Occipital lobe (tissue), 2 donors: ENCODE measurements around the gene PBRM1. TPM values are rescaled to one million over a fixed set of nuclear protein-coding genes. Genes with fewer than 3 reads are reported as not detected.
"Not testable (repeated sequence)": the region's sequence is repeated elsewhere in the genome, so short reads cannot be mapped to it uniquely, and the experiment has no call there.

Experiments used
- DNase-seq: peaks from one replicate; lab custom pipeline; 2025; lab: John Stamatoyannopoulos, UW
- total RNA-seq: library from RNA; depleted of rRNA; stranded (reverse); fragments of >200 nt; gene quantifications from one replicate; pipeline ENCODE4 v1.2.3, GENCODE V29; 2014

The PBRM1 gene
- total RNA-seq, 1 donor from 2014 or later = 203 TPM

DNA sequence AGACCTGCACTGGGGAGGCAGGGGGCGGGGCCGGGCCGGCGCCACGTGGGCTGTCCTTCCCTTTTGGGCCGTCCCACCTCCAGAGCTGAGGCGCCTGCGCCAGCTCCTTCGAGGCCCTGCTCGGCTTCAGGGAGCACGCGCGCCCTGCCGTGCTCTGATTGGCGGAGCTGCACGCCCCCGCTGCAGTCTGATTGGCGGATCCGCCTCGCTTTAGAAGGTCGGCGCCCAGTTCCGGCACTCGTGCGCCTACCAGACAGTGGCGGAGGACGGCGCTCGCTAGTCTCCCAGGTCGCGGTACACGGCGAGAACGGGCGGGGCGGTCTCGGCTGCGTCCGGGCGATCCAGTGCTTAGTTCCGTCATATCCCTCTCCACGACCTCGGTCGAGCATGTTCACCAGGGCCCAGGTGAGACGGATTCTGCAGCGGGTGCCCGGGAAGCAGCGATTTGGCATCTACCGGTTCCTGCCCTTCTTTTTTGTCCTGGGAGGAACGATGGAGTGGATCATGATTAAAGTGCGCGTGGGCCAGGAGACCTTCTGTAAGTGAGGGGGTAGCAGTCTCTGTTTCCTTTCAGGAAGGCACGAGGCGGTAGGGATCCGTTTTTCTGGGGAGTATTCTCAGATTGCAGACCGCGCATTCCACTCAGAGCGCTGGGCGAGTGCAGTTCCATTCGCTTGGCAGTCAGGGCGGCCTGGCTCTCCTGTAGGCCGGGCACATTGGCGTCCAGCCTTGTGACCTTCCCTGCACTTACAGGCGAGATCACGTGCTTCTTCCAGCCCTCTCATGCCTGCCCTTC is 149.1 kb downstream of the PBRM1 start, which contains the start of gene UQCC5:
UQCC5 (plus strand) TSS at position 237 of the 796 bp plus-strand sequence; CDS start at position 388, 151 bp downstream.
- DNase-seq = peak; percentile 94

DNA sequence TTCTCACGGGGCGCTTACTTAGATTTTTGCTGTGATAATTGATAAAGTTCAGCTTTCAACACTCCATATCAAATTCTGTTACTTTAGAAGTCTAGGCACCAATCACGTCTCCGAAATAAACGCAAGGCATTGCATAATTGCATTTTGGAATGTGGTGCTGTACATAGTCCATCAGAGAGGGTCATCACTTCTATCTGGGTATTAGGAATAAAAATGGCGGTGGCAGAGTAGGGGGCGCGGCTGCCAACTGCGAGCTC is 149.7 kb downstream of the PBRM1 start:
- DNase-seq = no peak

DNA sequence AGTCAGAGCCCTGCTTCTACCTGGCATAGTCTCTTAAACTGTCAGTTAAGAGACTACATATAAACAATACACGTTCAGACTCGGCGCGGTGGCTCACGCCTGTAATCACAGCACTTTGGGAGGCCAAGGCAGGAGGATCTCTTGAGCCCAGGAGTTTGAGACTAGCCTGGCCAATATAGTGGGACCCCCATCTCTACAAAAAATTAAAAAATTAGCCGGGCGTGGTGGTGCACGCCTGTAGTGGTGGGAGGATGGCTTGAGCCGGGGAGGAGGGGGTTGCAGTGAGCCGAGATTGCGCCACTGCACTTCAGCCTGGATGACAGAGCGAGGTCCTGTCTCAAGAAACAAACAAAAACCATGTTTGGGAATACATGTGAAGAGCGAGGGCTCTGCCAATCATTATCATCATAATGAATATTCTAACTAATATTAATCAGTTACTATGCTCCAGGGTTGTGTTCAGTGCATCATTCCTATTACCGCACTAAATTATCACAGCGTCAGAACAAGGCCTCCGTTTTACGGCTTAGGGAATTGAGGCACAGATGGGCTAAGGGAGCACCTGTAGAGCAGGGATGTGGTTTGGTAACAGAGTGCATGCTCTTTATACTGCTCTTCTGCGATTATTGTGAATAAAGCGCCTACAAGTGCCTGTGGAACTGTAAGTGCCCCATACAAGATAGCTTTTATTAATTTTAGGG is 150.2 kb downstream of the PBRM1 start:
- DNase-seq = no peak

DNA sequence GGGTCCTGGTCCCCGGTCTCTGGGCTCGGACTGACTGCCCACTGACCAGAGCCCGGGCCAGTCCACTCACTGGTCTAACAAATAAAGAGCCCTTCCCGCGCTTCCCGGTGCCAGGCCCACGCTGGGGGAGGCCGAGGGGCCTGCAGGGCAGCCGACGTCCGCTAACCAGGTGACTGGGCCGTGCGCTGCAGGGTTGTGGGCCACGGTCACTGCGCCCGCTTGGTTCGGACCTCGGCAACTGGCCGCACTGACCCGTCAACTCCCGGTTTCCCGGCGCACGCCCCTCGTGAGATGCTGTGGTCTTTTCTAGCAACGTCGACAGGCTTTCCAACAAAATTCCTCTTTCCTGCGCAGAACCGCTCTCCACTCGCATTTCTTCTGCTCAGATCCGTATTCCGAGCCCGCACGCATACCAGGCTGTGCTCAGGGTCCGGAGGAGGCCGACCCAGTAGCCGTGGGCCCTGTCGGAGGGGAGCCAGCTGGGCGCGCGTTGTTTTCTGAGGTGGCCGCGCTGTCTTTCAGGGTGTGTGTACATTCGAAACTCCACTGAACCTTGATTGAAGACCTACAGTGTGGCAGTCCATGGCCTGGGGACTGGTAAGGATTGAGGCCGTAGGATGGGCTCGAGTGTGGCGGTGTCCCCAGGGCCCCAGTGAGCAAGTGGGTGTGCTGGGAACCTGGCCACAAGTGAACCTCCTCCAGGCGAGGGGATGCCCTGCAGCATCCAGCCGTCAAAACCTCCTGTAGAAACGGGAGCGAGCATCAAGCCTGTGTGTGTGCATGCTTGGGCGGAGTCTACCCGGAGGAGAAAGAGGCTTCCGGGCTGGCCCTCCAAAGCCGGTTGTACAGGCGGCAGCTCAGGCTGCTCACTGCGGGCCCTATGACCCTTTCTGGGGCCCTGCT is 151.2 kb downstream of the PBRM1 start:
- no peak for DNase-seq

DNA sequence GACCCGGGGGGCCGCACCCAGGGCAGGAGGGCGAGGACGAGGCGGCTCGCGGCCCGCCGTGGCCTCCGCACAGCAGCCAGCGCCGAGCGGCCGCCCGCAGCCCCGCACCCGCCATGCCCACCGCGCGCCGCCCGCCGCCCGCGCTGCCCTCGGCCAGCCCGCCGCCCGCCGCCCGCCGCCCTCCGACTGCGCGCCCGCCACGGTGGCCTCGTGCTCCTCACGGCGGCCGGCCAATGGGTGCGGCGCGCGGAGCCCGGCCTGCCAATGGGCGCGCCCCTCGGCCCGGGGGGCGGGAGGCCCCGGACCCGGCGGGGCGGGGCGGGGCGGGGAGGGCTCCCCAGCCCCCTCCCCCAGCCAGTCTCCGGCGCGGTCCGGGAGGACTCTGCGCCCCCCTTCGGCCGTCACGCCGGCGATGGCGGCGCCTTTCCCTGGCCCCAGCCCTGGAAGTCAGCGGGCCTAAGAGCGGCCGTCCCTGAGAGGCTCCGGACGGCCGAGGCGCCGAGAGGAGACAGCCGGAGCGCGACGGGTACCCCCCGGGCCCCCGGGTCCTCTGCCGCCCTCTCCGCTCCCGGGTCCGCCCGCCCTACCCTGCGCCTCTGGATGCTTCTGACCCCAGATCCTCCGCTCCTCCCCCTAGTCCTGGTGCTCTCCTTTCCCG is 152.0 kb downstream of the PBRM1 start, which contains the start of gene NT5DC2:
NT5DC2 (minus strand) TSS at position 235 of the 658 bp plus-strand sequence; CDS start at position 115, 120 bp downstream.
- no peak for DNase-seq

DNA sequence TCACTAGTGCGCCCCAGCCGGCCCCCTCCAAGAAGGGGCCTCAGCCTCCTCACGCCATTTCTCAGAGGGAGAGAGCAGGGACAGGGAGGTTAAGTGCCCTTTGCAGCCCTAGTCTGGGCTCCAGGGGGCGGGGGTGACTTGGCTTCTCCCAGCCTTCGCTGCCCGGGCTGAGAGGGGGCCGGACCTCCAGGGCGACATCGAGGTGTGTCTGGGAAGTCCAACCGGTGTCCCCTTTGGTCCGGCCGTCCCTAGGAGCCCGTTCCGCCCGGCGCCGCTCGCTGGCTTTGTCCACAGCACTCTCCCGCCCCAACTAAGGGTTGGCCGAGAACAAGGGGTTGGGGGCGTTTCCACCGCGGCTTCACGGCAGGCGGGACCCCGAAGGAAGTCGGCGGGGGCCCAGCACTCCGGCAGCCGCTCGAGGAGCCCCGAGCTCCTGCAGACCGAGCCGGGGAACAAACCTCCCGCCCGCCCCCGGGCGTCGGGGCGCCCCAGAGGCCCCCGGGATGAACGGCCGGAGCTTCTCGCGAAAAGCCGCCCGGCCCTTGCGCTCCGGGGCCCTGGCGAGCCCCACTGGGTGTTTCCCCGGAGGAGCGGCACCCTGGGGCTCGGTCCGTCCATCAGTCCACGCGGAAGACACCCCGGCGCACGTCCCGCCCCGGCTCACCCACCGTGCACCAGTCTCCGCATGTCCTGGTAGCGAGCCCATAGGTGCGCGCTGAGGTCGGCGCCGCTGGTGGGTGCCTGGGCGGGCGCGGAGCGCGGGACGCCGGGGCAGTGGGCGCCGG is 152.7 kb downstream of the PBRM1 start:
- DNase-seq = no peak

DNA sequence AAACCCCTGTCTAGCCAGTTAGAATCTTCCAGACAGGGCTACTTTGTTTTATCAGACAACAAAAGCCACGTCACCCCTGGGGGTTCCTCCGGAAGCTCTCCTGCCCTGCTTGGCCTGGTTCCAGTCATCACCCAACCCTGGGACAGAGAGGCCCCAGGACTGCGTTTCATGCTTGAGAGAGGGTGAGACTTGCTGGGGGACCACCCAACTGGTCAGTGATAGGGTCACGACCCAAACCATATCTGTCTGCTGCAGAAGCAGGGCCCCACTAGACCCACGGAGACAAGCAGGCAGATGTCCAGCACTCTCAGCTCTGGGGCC is 153.2 kb downstream of the PBRM1 start:
- DNase-seq = no peak

DNA sequence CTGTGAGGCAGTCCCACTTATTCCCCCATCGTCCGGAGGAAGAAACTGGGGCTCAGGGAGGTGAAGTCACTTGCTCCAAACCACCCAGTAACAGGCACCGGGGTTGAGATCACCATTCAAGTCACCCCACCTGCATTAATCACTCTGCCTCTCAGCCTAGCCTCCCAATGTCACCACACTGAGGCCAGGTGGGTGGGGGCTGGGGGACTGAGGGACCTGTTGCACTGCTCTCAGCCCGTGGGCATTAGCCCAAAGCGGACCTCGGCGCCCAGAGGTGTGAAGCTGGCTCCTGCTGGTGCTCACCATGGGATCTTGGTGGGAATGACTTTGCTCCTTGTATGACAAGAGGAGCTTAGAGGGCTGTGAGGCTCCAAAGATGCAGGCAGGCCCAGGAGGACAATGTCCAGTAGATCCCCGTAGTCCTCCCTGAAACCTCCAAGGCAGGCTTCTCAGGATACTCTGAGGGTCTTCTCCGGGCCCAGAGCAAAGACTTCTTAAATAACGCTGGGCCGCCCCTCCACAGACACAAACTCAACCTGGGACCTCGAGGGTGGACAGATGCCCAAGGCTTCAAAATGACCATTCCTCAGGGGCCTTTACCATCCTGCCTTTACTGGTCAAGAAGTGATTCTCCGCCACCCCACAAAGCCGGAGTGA is 153.7 kb downstream of the PBRM1 start:
- DNase-seq = no peak

DNA sequence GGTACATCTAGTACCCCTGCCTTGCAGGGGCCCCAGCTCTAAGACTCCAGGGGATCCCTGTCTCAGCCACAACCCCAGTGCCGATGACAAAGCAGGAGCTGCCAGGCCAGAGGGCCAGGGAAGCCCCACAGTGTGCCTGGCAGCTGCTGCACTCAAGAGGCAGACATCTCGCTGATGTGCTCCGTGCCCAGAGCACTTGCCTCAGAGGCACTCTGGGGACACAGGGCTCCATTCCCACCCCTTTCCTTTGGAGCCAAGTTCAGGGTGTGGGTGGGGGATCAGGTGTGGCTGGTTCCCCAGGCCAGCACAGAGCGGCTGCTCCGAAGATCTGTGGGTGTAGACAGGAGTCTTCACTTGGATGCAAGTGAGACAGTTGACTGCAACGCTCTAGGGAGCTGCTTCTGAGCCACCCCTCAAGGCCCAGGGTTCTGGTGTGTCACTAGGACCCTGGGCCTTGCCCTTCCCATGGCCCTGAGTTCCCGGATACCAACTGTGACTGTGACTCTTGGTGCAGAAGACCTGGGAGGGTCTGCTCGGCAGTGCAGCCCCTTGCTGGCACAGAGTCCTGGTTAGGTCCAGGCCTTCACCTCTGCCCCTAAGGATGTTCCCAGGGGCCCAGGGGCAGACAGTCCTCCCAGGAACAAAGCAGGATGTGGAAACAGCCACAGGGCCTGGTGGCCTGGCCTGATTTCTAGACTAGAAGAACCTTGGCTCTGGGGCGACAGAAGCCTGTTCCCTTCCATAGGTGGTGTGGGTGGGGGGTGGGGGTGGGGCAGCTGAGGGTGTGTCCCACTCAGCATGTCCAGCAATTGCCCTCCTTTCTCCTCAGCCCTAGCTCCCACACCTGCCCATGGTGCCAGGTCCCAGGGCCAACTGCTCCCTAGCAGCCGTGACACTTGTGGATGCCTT is 154.5 kb downstream of the PBRM1 start:
- no peak for DNase-seq

DNA sequence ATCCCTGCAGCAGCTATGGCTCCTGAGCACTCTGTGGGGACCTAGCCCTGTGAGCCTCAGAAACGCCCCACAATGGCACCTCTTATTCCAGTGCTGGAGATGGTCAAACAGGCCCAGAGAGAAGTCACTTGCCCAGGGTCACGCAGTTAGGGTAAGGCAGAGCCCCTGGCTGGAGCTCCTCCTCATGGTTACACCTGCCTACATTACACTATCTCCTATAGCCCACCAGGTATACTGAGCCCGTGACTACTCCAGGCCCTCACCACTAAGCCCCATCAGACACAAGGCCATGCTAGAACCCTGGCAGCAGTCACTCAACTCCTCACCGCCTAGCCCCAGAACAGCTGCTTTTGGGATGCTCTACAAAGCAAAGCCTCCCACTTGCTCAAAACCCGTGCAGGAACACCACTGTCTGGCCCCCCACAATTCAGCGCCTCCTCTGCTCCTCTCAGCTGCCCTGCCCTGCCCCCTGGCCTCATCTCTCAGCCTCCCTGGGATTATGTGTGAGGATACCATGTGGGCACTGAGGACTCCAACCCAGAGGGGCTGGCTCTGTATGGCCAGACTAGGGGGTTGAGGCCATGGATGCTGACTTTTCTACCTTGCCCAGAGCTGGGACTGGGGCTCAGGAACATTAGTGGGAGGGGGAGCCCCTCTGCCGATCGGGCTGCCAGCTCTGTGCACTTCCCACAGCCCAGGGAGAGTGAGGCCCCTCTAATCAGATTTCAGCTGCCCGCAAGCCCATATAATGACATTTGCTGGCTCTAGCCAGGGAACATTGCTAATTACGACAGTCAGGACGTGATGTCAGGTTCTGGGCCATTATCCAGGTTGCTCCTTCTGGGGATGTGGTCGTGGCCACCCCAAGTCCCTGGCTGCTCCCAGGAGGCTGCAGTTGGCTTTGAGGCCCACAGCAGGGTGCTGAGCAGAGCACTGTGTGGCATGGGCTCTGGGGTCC is 156.1 kb downstream of the PBRM1 start:
- DNase-seq = no peak

DNA sequence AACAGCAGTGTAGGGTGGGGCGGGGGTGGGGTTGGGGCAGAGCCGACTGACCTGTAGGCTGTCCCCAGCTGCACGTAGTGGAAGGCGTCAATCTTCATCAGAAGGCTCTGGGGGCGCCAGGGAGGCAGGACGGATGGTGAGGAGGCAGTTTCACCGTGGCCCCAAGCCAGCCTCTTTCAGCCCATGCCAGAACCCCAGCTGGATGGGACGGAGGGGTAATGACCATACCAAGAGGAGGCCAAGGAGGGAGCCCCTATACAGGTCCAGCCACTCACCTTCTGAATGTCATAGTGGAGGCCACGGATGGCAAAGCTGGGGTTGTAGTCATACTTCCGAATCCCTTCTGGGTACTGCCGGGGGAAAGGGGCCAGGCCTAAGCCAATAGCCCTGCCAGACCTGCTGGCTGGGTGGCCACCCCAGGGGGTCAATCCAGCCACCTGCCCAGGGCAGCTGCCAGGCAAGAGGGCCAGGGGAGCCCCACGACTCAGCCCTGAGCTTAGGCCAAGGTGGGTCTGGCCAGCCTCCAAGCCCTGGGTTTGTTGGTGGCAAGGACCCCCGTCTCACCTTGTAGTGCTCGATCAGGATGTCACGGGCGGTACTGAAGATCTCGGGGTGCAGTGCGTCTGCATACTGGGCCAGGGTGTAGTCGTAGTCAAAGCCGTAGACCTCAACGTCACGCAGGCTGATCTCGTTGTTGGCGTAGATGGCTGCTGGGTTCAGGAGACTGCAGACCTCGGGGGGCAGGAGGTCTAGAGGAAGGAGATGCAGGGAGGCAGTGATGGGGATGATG is 156.9 kb downstream of the PBRM1 start:
- DNase-seq = no peak

DNA sequence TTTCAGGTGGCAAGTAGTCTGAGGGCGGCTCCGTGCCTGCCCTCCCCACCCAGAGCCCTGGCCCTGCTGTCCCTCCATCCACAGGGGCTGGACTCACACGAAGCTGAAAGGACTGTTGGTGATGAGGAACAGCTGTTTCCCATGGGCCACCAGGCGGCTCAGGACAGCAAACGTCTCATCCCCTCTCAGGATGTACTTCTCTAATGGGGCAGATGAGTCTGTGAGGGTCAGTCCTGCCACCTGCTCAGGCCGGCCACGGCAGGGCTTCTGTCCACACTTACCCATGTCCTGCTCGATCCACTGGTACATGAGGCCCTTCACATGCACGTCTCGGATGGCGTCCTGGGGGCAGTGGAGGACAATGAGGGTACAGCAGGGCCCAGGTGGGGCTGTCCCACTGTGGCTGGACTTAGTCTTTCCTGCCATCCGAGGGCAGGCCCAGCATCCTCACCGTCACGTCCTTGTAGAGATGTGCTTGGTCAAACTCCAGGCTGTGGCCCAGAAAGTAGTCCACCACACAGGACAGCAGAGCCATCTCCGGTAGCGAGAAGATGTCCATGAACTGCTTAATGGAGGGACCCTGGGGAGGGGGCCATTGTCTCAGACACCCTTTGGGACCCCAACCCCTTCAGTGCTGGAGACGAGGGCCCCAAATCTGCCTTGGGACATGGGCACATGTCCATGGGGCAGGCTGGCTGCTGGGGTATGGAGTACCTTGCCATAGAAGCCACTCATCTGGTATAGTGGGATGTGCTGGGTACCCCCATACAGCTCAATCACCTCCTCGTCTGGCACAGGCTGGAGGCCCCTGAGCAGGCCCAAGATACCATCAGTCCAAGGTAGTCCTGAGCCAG is 157.8 kb downstream of the PBRM1 start:
- DNase-seq = no peak

DNA sequence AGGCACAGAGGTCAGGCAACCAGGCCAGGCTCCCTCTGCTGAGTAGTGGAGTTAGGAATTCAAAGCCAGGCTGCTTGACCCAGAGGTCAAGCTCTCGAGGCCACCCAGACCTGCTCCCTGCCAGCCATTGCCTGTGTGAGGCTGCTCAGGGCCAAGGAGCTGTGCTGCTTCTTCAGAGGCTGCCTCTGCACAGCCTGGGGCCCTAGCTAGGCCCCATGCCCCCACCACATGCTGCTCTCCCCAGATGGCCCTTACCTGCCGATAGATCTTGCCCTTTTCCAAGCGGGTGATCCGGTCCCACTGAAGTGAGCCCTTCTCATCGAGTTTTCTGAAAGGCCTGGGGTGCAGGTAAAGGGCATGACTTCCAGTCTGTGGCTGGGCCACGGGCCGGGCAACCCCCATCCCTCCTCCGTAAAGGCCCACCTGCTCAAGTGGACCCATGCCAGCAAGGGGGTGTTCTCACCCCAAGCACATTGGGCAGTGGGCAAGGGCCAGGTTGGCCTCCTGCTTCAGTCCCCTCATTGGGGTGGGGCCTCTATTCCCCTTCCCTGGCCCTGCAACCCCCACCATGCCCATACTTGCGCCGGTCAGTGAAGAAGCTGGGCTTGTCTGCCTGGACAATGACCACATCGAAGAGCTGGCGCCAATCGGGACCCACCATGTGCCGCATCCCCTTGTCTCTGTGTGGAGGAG is 158.5 kb downstream of the PBRM1 start:
- no peak for DNase-seq

DNA sequence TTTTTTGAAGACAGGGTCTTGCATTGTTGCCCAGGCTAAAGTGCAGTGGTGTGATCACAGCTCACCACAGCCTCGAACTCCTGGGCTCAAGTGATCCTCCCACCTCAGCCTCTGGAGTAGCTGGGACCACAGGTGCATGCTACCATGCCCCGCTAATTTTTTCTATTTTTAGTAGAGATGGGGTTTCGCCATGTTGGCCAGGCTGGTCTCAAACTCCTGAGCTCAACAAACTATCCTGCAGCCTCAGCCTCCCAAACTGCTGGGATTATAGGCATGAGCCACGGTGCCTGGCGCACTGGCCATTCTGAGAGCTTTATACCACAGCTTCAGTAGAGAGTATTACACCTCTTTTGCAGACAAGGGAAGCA is 159.1 kb downstream of the PBRM1 start:
- DNase-seq = not testable (repeated sequence)

DNA sequence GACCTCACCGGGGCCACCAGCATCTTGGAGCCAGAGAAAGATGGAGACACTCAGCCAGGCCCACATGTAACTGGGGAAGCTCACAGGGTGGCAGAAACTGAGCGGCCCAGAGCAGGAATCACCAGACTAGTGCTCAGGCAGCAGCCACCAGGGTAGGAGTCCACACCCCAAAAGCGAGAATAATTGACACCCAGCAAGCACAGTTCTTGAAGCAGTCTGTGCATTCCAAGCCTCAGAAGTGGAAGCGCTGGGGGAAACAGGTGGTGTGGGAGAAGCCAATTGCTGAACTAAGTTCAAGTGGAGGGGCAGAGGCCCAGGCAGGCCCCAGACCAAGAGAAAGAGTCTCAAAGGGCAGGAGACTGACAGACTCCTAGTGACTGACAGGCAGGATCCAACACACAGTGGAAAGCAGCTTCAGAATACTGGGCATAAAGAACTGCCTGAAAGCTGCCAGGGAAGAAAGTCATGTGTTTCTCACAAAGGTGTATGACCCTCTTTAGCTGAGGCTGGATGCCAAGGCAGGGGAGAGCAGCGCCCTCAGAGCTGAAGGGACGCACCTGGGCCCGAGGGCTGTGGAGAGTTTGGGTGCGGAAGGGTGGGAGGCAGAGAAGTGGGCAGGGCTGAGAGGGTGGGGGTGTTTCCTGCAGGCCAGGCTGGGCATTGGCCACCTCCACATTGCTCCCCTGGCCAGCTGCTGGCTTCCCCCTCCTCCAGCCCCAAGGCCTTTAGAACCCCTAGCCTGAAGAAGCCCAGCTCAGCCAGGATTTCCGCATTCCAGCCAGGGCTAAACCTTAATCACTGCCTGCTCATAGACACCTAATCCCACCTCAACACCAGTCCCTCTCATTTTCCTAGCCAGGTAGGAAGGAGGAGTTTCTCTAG is 159.8 kb downstream of the PBRM1 start:
- no peak for DNase-seq
